Stimulated activated CD8-positive, alpha-beta memory T cell treated with anti-CD3 and anti-CD28 coated beads, Interleukin-4, amount 100 ng/mL, for 24 hours (primary cell): ENCODE measurements around the gene AMER3.
"Not testable (repeated sequence)": the region's sequence is repeated elsewhere in the genome, so short reads cannot be mapped to it uniquely, and the experiment has no call there.

Experiments used
- DNase-seq: peaks from one replicate; pipeline ENCODE4 v3.0.0-alpha.2; 2020; ENCODE audit warnings: low read depth

AMER3 gene, protein sequence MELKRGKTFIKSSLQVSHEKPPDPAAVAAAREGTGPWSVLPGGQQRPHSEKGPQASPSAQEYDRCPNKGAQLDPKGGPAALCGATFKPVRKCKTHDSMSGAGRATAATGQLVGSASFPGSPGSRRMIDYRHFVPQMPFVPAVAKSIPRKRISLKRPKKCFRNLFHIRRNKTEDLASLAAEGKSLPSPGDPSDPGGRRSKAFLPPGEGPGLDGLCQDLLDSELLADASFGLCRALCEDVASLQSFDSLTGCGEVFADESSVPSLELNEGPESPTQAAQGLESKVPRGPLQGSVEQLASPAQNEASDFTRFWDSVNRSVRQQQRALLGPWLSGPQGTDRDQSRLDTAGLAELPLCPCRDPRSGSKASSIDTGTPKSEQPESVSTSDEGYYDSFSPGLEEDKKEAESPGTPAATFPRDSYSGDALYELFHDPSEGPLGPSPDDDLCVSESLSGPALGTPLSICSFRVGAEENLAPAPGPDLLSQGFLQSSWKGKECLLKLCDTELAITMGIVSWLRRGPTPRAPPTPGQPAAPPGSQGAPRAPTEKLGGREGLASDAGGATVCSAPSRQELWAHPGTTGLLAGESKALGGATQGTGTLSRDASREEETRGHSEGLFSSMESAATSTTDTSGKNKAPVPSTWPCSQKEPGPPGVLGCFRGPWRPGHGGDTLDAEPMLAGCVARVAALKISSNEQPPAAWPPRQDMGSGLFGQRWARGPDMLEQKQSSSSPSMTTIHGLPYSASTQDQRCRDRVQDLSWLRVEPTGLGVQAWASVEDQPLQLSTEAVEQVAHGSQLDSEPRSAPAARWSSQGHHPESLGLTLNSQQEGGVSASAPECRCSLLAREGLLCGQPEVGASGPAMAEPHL

DNA sequence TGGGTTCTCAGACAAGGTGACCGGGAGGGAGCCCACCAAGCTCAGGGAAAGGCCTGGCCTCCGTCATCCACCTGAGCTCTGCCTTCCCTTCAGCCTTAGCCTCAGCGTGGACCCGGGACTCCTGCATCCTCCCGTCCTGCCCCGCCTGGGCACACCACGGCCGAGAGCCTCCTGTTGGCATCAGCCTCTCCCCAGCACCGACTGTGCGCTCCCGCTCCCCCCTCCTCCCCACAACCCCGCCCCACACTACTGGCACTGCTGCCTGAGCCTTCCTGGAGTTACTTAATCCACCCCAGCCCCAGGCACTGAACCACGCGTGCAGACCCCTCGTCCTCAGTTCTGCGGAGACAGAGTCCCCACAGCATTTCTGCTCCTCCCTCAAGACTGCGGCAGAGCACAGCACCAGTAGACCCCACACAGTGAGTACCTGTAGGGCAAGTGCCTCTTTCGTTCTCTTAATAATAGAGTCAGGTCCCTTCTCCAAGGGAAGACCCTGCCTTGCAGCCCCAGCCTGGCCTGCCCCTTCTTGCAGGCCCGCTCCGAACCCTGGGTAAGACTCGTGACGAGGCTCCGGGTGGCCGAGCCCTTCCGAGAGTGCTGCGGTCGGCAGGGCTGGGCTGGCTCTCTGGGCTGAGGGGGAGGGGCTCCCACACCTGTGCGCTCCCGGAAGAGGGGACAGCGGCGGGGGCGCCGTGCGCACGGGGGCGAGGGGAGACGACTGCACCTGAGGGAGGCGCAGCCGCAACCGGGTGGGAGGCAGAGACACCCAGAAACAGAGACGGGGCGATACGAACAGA is at the start of gene AMER3:
TSS of gene AMER3 (plus strand) at position 285 of the 797 bp plus-strand sequence. CDS start 6,533 bp downstream, outside the sequence.
- no peak for DNase-seq

DNA sequence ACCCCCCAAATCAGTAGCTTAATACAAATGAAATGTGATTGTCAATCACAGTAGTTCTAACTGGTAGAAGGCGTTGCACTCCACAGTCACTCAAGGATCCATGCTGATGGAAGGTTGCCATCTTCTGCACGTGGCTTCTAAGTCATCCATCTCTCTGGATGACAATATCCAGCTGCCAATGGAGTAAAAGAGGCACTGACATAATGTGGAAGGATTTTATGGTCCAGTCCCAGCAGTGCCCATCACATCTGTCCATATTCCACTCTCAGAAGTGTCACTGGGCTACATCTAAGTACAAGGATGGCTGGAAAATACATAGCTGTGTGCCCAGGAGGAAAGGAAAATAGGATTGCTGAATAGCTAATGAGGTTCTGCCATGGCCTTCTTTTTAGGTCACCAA is 40.5 kb upstream of the AMER3 start:
- DNase-seq, result not testable (repeated sequence)

GRCh38 chr2:130720036-130720435 is 35.3 kb upstream of the AMER3 start:
- no peak for DNase-seq

GRCh38 chr2:130720528-130720927 is 34.8 kb upstream of the AMER3 start:
- DNase-seq, result no peak

GRCh38 chr2:130724455-130724854 is 30.9 kb upstream of the AMER3 start:
- DNase-seq, result no peak

DNA sequence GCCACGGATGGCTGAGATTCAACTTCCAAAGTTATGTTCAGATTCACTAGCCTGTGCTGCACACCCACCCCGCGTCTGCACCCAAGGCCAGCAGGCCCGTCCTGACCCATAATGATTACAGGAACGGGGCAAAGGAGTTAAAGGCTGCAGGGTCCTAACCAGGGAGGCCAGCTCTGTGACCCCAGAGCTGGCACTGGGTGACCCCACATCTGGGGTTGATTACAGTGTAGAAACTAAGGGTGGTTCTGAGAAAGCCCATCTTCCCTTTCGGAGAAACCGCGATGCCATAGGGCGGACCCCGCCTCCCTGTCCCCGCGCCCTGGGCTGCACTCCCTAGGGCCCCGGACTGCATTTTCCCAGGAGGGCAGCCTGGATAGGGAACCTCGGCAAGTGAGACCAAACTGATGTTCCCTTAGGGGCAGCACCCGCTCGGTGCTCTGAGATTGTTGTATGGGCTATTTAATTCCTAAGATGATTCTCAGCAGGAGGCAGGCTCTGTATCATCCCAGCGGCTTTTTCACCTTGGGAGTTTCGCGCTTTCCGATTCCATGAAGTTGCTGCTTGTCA is 28.6 kb upstream of the AMER3 start:
- no peak for DNase-seq

DNA sequence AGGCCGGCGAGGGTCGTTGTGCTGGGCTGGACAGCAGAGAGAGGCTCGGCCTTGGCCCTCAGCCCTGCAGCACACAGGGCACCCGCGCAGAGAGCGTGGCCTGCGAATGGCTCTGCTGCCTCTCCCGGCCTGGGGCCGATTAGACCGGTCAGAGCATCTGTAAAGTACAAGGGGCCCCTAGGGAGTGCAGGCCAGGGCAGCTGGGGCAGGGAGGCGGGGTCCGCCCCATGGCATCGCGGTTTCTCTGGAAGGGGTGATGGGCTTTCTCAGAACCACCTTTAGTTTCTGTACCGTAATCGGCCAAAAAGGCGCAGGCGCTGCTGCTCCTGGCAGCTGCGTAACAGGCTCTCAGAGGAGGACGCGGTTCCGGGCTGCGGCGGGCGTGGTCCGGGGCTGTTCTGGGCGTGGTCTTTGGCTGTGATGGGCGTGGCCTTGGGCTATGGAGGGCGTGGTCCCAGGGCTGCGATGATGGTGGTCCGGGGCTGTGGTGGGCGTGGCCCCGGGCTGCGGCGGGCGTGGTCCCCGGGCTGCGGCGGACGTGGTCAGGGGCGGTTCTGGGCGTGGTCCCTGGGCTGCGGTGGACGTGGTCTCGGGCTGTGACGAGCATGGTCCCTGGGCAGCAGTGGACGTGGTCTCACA is 27.9 kb upstream of the AMER3 start:
- peak; percentile 78 for DNase-seq

GRCh38 chr2:130728007-130728454 is 27.3 kb upstream of the AMER3 start:
- no peak for DNase-seq

GRCh38 chr2:130728549-130729316 is 26.6 kb upstream of the AMER3 start, which contains the start of gene GPR148:
GPR148 (plus strand) TSS chr2:130729070; CDS start chr2:130729152, 82 bp downstream.
- no peak for DNase-seq

DNA sequence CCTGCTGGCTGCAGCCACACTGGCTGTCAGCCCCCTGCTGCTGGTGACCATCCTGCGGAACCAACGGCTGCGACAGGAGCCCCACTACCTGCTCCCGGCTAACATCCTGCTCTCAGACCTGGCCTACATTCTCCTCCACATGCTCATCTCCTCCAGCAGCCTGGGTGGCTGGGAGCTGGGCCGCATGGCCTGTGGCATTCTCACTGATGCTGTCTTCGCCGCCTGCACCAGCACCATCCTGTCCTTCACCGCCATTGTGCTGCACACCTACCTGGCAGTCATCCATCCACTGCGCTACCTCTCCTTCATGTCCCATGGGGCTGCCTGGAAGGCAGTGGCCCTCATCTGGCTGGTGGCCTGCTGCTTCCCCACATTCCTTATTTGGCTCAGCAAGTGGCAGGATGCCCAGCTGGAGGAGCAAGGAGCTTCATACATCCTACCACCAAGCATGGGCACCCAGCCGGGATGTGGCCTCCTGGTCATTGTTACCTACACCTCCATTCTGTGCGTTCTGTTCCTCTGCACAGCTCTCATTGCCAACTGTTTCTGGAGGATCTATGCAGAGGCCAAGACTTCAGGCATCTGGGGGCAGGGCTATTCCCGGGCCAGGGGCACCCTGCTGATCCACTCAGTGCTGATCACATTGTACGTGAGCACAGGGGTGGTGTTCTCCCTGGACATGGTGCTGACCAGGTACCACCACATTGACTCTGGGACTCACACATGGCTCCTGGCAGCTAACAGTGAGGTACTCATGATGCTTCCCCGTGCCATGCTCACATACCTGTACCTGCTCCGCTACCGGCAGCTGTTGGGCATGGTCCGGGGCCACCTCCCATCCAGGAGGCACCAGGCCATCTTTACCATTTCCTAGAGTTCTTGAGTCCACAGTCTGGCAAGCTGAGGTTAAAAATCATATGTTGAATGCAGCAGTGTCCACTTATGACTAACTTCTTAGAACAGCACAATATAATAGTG is 25.7 kb upstream of the AMER3 start:
- DNase-seq, result no peak

DNA sequence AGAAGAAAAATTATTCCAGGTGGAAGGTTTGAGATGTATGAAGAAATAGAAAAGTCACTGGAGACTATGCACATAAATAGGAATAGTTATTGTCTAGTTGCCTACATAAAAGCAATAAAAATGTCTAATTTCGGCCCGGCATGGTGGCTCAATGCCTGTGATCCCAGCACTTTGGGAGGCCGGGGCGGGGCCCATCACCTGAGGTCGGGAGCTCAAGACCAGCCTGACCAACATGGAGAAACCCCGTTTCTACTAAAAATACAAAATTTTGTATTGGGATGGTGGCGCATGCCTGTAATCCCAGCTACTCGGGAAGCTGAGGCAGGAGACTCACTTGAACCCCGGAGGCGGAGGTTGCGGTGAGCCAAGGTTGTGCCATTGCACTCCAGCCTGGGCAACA is 23.1 kb upstream of the AMER3 start:
- not testable (repeated sequence) for DNase-seq

GRCh38 chr2:130735200-130735599 is 20.1 kb upstream of the AMER3 start:
- DNase-seq, result no peak

DNA sequence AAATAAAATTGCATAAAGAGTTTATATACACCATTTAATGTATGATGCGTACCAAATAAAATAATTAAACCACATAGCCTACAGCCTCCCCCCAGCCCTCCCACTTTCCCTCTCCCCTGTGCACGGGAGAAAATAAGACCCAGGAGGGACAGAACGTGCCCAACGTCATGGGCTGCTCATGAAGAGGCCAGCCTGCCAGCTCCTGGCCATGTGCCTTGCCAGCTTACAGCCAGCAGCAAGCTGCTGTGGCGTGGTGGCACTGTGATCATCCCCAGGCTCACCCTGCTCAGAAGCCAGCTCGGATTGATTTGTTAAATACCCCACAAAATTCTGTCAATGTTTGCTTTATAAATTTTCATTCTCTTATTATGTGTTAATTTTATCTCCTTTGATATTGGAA is 18.9 kb upstream of the AMER3 start:
- DNase-seq, result no peak

- DNase-seq, result no peak
Measured at GRCh38 chr2:130737592-130737991, 17.7 kb upstream of the AMER3 start.

GRCh38 chr2:130740671-130741070 is 14.7 kb upstream of the AMER3 start:
- no peak for DNase-seq

DNA sequence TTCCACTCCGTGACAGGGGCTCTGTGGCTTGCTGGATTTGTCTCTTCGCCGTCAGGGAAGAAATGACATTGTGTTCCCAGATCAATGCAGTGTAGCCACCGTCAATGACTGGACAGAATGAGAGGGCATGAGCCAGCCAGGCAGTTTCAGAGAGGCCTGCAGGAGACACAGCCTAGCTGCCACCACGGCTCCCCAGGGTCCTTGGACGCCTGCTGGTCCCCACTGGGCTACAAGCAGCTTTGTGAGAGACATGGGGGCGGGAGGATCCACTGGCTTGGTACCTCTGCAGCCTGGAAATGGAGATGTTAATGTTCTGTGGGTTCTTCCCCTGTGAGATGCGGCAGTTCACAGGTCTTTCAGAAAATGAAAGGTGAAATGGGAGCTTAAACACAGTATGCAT is 12.1 kb upstream of the AMER3 start:
- no peak for DNase-seq

DNA sequence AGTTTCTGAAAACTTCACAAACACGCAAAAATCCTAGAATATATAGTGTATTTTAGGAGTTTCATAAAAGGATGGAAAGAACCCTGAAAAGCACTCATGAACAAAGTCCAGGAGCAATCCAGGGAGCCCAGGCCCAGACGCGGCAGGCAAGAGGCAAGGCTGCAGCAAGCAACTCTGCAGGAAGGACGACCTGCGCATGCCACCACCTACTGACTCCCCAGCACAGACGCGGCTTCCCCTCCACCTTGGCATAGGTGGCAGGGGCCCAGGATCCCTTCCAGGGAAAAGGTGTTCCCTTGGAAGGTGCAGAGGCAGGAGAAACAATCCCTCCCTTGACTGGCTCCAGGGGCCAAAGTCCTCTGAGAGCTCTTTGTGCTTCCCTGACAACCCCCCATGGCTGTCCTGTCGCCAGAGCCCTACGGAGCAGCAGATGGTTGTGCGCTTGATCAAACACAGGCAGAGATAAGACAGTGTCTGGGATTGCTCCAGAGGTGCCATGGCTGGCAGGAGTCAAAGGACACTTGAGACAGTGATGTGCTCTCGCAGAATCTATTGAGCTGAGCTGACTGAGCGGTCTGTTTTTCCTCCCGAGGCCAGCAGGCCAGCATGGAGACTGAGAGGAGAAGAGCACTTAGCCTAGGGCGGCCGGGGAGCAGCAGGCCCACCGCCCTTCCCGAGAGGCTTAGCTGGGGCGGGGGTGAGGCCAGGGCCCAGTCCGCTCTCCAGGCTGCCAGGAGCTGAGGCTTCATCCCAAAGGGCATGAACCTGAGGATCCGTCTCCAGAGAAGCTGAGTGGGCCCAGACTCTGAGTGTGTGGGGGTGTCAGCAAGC is 10.8 kb upstream of the AMER3 start:
- no peak for DNase-seq

- DNase-seq, result no peak
Measured at GRCh38 chr2:130749078-130749477, 6.3 kb upstream of the AMER3 start.
